Osteocyte (in vitro differentiated cells): Measurements from ENCODE around the gene BAHD1. TPM values are rescaled to one million over a fixed set of nuclear protein-coding genes. Genes with fewer than 3 reads are reported as not detected.

Experiments
- DNase-seq: peaks from one replicate; pipeline ENCODE4 v3.0.0; 2021; ENCODE audit warnings: mixed read lengths; ENCODE audit not compliant: unreplicated experiment; ENCODE audit errors: extremely low spot score
- H3K27ac Mint-ChIP-seq: one replicate; pipeline ENCODE4 v1.8.0; 2021; ENCODE audit warnings: mild to moderate bottlenecking, mixed read lengths; ENCODE audit not compliant: unreplicated experiment
- H3K27me3 Mint-ChIP-seq: one replicate; pipeline ENCODE4 v1.8.0; 2021; ENCODE audit warnings: mixed read lengths; ENCODE audit not compliant: unreplicated experiment
- H3K36me3 Mint-ChIP-seq: one replicate; pipeline ENCODE4 v1.8.0; 2021; ENCODE audit warnings: mixed read lengths; ENCODE audit not compliant: unreplicated experiment
- H3K4me1 Mint-ChIP-seq: one replicate; pipeline ENCODE4 v1.8.0; 2021; ENCODE audit warnings: mixed read lengths; ENCODE audit not compliant: unreplicated experiment
- H3K4me3 Mint-ChIP-seq: one replicate; pipeline ENCODE4 v1.8.0; 2021; ENCODE audit warnings: mild to moderate bottlenecking, moderate library complexity, mixed read lengths; ENCODE audit not compliant: unreplicated experiment
- H3K9me3 Mint-ChIP-seq: one replicate; pipeline ENCODE4 v1.8.0; 2021; ENCODE audit warnings: mixed read lengths; ENCODE audit not compliant: unreplicated experiment
- total RNA-seq: library from RNA; stranded (reverse); gene quantifications from 2 replicates; pipeline ENCODE4 v1.2.1, GENCODE V29; 2021
- TF ChIP-seq, protein P1 (sequence below): fragments of 200-600 bp; sonication (generic); IDR thresholded peaks from 2 replicates; pipeline ENCODE4 v1.5.0; 2021; ENCODE audit warnings: antibody characterized with exemption, mild to moderate bottlenecking, moderate library complexity

Gene BAHD1
- total RNA-seq, 1 donor from 2014 or later, result 26.4 TPM

DNA sequence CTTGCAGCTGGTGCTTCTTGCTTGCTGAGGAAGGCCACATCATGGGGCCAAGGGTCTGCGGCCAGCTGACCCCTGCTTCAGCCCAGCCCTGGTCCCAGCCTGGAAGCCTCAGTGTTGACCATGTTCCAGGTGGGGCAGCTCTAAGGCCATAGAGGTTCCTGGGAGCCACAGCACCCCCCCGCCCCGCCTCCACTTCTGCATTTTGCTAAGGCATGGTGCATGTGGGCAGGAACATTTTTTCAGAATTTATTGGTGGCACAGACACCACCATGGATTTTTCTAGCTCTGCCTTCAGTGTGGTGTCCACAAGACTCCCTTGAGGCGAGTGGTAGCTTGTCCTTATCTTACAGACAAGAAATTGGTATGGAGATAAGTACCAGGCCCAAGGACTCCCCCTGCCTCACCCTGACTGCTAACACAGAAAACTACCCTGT, 28.2 kb downstream of the BAHD1 start:
- no peak for DNase-seq
- TF ChIP-seq, protein P1, sequence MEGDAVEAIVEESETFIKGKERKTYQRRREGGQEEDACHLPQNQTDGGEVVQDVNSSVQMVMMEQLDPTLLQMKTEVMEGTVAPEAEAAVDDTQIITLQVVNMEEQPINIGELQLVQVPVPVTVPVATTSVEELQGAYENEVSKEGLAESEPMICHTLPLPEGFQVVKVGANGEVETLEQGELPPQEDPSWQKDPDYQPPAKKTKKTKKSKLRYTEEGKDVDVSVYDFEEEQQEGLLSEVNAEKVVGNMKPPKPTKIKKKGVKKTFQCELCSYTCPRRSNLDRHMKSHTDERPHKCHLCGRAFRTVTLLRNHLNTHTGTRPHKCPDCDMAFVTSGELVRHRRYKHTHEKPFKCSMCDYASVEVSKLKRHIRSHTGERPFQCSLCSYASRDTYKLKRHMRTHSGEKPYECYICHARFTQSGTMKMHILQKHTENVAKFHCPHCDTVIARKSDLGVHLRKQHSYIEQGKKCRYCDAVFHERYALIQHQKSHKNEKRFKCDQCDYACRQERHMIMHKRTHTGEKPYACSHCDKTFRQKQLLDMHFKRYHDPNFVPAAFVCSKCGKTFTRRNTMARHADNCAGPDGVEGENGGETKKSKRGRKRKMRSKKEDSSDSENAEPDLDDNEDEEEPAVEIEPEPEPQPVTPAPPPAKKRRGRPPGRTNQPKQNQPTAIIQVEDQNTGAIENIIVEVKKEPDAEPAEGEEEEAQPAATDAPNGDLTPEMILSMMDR, result no peak
- Mint-ChIP-seq H3K27me3 (no peaks in the 10 kb centered on the region), H3K36me3 (peaks cover 14% of the 10 kb centered on the region), H3K27ac (no peak overlapping the region), H3K9me3 (no peaks in the 10 kb centered on the region), H3K4me3 (no peak overlapping the region), H3K4me1 (peaks cover 19% of the 10 kb centered on the region)

DNA sequence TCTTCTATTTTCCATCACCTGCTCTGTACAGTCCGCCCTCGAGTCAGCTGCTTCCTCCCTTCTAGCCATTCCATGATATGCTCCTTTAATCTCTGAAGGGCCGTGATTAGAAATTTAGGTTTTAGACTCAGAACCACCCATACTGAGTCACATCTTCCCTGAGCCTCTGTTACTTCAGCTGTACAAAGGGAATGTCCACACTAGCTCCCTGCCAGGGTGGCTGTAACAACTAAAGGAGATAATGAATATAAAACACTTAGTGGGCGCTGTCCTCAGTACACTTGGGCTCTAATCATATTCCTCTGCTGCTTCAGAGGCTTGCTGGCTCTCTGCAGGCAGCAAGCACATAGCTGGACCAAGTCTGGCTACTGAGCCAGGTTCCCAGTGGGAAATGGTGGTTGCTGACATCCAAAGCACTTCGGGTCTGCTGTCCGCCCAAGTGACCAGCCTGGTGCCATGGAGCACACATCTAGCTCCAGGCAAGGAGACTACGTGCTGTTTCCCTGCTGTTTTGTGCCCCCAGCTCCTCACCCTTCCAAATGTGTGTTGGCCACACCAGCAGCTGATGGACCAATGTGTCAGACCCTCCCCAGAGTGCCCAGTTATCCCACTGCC, 29.1 kb downstream of the BAHD1 start:
- DNase-seq, result no peak
- Mint-ChIP-seq H3K4me1 (peaks cover 19% of the 10 kb centered on the region), H3K27ac (peak overlapping the region; percentile 93), H3K9me3 (no peaks in the 10 kb centered on the region), H3K27me3 (no peaks in the 10 kb centered on the region), H3K4me3 (peak overlapping the region; percentile 73), H3K36me3 (peaks cover 13% of the 10 kb centered on the region)
- TF ChIP-seq, protein P1, result no peak

DNA sequence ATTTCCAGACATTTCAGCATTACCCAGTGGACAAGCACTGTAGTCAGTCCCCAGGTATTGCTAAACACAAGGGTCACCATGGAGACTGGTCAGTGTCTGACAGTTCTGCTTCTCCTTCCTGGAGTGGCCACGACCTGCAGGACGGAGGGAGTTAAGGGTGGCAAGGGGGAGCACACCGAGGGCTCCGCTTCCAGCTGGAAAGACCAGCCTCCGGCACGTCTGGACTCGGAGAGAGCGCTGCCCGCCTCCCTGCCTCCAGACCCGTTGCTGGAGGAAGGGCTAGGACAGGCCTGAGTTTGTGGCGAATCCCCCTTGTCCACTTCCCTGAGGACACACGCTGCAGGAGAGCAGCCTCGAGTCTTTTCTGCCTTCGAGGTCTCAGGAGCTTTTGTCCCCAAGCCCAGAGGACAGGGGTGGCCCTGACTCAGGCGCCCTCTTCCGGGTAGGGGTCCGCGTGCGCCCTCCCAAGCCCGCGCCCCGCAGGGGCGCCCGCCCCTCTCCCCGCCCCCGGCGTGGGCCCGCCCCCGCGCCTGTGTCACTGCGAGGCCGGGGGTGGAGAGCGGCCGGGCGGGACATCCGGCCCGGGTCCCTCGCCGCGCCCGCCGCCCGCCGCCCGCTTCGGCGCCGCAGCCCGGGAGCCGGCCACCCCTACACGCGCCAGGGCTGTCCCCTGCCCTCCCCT, 29.8 kb downstream of the BAHD1 start, which contains the start of gene CHST14:
Gene CHST14, plus strand, starts transcription at position 562 of the 682 bp plus-strand sequence. CDS start 230 bp downstream, outside the sequence.
- H3K36me3 Mint-ChIP-seq, result peaks cover 9% of the 10 kb centered on the region
- H3K4me3 Mint-ChIP-seq, result peak within 1 kb of the TSS; percentile 77
- no peaks in the 10 kb centered on the region for H3K9me3 Mint-ChIP-seq
- peak within 1 kb of the TSS; percentile 93 for H3K27ac Mint-ChIP-seq
- TF ChIP-seq, protein P1, result no peak
- H3K27me3 Mint-ChIP-seq, result no peaks in the 10 kb centered on the region
- peaks cover 19% of the 10 kb centered on the region for H3K4me1 Mint-ChIP-seq
- DNase-seq, result no peak

DNA sequence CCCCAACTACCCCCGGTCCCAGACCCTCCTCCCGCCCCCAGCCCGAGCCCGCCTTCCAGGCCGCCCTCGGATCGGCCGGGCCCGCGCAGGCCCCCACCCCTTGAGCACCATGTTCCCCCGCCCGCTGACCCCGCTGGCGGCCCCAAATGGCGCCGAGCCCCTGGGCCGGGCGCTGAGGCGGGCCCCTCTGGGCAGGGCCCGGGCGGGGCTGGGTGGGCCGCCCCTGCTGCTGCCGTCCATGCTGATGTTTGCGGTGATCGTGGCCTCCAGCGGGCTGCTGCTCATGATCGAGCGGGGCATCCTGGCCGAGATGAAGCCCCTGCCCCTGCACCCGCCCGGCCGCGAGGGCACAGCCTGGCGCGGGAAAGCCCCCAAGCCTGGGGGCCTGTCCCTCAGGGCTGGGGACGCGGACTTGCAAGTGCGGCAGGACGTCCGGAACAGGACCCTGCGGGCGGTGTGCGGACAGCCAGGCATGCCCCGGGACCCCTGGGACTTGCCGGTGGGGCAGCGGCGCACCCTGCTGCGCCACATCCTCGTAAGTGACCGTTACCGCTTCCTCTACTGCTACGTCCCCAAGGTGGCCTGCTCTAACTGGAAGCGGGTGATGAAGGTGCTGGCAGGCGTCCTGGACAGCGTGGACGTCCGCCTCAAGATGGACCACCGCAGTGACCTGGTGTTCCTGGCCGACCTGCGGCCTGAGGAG, 30.5 kb downstream of the BAHD1 start:
- Mint-ChIP-seq H3K9me3 (no peaks in the 10 kb centered on the region), H3K27me3 (no peaks in the 10 kb centered on the region), H3K4me3 (peak overlapping the region; percentile 77), H3K27ac (peak overlapping the region; percentile 50), H3K4me1 (peaks cover 19% of the 10 kb centered on the region), H3K36me3 (peaks cover 5% of the 10 kb centered on the region)
- TF ChIP-seq, protein P1, result no peak
- DNase-seq, result no peak

DNA sequence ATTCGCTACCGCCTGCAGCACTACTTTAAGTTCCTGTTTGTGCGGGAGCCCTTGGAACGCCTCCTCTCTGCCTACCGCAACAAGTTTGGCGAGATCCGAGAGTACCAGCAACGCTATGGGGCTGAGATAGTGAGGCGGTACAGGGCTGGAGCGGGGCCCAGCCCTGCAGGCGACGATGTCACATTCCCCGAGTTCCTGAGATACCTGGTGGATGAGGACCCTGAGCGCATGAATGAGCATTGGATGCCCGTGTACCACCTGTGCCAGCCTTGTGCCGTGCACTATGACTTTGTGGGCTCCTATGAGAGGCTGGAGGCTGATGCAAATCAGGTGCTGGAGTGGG, 31.0 kb downstream of the BAHD1 start:
- peak overlapping the region; percentile 77 for H3K4me3 Mint-ChIP-seq
- H3K4me1 Mint-ChIP-seq, result peaks cover 19% of the 10 kb centered on the region
- no peak for DNase-seq
- H3K9me3 Mint-ChIP-seq, result no peaks in the 10 kb centered on the region
- TF ChIP-seq, protein P1, result no peak
- no peaks in the 10 kb centered on the region for H3K27me3 Mint-ChIP-seq
- H3K27ac Mint-ChIP-seq, result peak overlapping the region; percentile 50
- H3K36me3 Mint-ChIP-seq, result peaks cover 5% of the 10 kb centered on the region
